Keratinocyte (primary cell): ENCODE measurements around the gene GRM4. TPM values are rescaled to one million over a fixed set of nuclear protein-coding genes. Genes with fewer than 3 reads are reported as not detected.

Source experiments
- DNase-seq: peaks from one replicate; pipeline ENCODE4 v3.0.0-alpha.2; 2011; ENCODE audit warnings: low read depth, missing footprints, low spot score
- FAIRE-seq: peaks from 2 replicates; lab custom pipeline; 2011; peaks lifted over from hg19 to GRCh38; lab: Jason Lieb, UNC
- H2AFZ ChIP-seq: 2 replicates; pipeline ENCODE4 v1.6.0; 2012; ENCODE audit warnings: low read length, control low read depth, inconsistent platforms; ENCODE audit not compliant: control insufficient read depth
- H3K27ac ChIP-seq: 2 replicates; pipeline ENCODE4 v1.5.1; 2011; ENCODE audit warnings: low read length; ENCODE audit not compliant: control insufficient read depth, insufficient read depth
- H3K27me3 ChIP-seq: 3 replicates; pipeline ENCODE4 v1.6.0; 2011; ENCODE audit warnings: low read length; ENCODE audit not compliant: control insufficient read depth, insufficient read depth; ENCODE audit errors: extremely low read depth
- H3K36me3 ChIP-seq, 2 experiments: 2 replicates in 1 of 2; 3 replicates in 1 of 2; pipeline ENCODE4 v1.5.1; 2011; ENCODE audit warnings: low read length in 2 of 2, mild to moderate bottlenecking in 1 of 2; ENCODE audit not compliant: control insufficient read depth in 2 of 2, insufficient read depth in 2 of 2; ENCODE audit errors: extremely low read depth in 1 of 2
- H3K4me1 ChIP-seq: 3 replicates; pipeline ENCODE4 v1.5.1; 2011; ENCODE audit warnings: low read length; ENCODE audit not compliant: control insufficient read depth, insufficient read depth; ENCODE audit errors: extremely low read depth
- H3K4me2 ChIP-seq: 3 replicates; pipeline ENCODE4 v1.6.0; 2011; ENCODE audit warnings: low read depth, low read length; ENCODE audit not compliant: control insufficient read depth, insufficient read depth; ENCODE audit errors: extremely low read depth
- H3K4me3 ChIP-seq, 3 experiments: fragments of 200-600 bp in 1 of 3; sonication (generic) in 1 of 3; 2 replicates in 2 of 3; 3 replicates in 1 of 3; pipeline ENCODE4 v1.5.1; 2011 to 2016; ENCODE audit warnings: low read length in 3 of 3, mild to moderate bottlenecking in 3 of 3, control low read depth in 2 of 3, inconsistent platforms in 1 of 3, low read depth in 1 of 3, mixed read lengths in 1 of 3, mixed run types in 1 of 3, moderate library complexity in 1 of 3; ENCODE audit not compliant: control insufficient read depth in 2 of 3, insufficient read depth in 2 of 3; ENCODE audit errors: extremely low read depth in 1 of 3
- H3K79me2 ChIP-seq: 2 replicates; pipeline ENCODE4 v1.6.0; 2012; ENCODE audit warnings: low read length; ENCODE audit not compliant: control insufficient read depth, insufficient read depth
- H3K9ac ChIP-seq: 3 replicates; pipeline ENCODE4 v1.6.0; 2011; ENCODE audit warnings: low read length; ENCODE audit not compliant: control insufficient read depth, insufficient read depth; ENCODE audit errors: extremely low read depth
- H3K9me1 ChIP-seq: 3 replicates; pipeline ENCODE4 v1.6.0; 2011; ENCODE audit warnings: low read length; ENCODE audit not compliant: control insufficient read depth, insufficient read depth; ENCODE audit errors: extremely low read depth
- H3K9me3 ChIP-seq: 2 replicates; pipeline ENCODE4 v1.5.1; 2012; ENCODE audit warnings: low read depth, low read length; ENCODE audit not compliant: control insufficient read depth
- H4K20me1 ChIP-seq: 3 replicates; pipeline ENCODE4 v1.6.0; 2011; ENCODE audit warnings: low read length; ENCODE audit not compliant: control insufficient read depth, insufficient read depth; ENCODE audit errors: extremely low read depth
- EZH2 ChIP-seq: IDR thresholded peaks from one replicate; pipeline ENCODE4 v1.6.1; 2012; ENCODE audit warnings: inconsistent platforms, mild to moderate bottlenecking, low read length, moderate library complexity
- dilution Hi-C: fragments of 300-500 bp; cut with MboI; formaldehyde crosslinking; loops from one replicate; pipeline ENCODE4 v1.7.0; 2020; ENCODE audit warnings: low sequenced_read_pairs; ENCODE audit not compliant: extremely low pct_ligation_motif_present
- polyA plus RNA-seq, 5 experiments: library from polyadenylated mRNA; depleted of rRNA in 3 of 5; stranded (reverse) in 3 of 5; stranded (forward) in 1 of 5; unstranded in 1 of 5; fragments of >200 nt; gene quantifications; 1 replicate in 1 of 5; 2 replicates in 3 of 5; 3 replicates in 1 of 5; pipeline versions ENCODE4 v1.2.1 to v1.2.3, GENCODE V29; 2011 to 2012; ENCODE audit warnings: missing spikeins in 2 of 5, low read depth in 1 of 5, low replicate concordance in 1 of 5
- TF ChIP-seq, protein P1 (sequence below), 3 experiments: IDR thresholded peaks in 1 of 3; conservative IDR thresholded peaks in 1 of 3; optimal IDR thresholded peaks in 1 of 3; 2 replicates in 2 of 3; 3 replicates in 1 of 3; pipeline versions ENCODE3 to v1.5.1; 2011; ENCODE audit warnings: low read length in 3 of 3, mild to moderate bottlenecking in 3 of 3, moderate library complexity in 2 of 3, control low read depth in 1 of 3, inconsistent platforms in 1 of 3; ENCODE audit not compliant: insufficient read depth in 2 of 3; ENCODE audit errors: extremely low read depth in 1 of 3

The GRM4 gene
- polyA plus RNA-seq, 1 donor (not counting 4 experiments of a cell fraction or from before 2014, with no cell fraction given): not detected

DNA sequence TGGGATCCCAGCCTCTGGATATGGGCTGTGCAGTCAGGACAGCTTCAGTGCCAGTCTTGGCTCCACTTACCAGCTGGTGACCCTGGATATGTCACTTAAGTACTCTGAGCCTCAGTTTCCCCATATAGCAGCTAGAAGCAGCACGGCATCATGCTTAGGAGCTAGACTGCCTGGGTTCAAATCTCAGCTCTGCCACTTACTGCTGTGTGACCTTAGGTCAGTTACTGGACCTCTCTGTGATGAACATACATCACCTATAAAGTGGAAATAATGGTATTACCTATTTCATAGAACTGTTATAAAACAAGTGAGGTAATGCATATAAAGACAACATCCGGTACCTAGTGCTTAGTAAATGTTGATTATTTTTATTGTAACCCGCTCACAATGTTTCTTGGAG is 83.7 kb downstream of the GRM4 start:
- H3K27ac ChIP-seq: no peak overlapping the region
- H3K27me3 ChIP-seq: peaks cover 52% of the 10 kb centered on the region
- no peak for DNase-seq
- H3K79me2 ChIP-seq: no peaks in the 10 kb centered on the region
- no peaks in the 10 kb centered on the region for H3K9me3 ChIP-seq
- H4K20me1 ChIP-seq: no peaks in the 10 kb centered on the region
- TF ChIP-seq EZH2: no peak
- TF ChIP-seq, protein P1, sequence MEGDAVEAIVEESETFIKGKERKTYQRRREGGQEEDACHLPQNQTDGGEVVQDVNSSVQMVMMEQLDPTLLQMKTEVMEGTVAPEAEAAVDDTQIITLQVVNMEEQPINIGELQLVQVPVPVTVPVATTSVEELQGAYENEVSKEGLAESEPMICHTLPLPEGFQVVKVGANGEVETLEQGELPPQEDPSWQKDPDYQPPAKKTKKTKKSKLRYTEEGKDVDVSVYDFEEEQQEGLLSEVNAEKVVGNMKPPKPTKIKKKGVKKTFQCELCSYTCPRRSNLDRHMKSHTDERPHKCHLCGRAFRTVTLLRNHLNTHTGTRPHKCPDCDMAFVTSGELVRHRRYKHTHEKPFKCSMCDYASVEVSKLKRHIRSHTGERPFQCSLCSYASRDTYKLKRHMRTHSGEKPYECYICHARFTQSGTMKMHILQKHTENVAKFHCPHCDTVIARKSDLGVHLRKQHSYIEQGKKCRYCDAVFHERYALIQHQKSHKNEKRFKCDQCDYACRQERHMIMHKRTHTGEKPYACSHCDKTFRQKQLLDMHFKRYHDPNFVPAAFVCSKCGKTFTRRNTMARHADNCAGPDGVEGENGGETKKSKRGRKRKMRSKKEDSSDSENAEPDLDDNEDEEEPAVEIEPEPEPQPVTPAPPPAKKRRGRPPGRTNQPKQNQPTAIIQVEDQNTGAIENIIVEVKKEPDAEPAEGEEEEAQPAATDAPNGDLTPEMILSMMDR (optimal IDR thresholded peaks at IDR 0.05 in 1 of 3, IDR thresholded peaks at IDR 0.05 in 1 of 3, conservative IDR thresholded peaks at IDR 0.05 in 1 of 3; ENCODE audit: extremely low read depth in 1 of 3, insufficient read depth in 2 of 3, low read length in 3 of 3): no peak
- H3K9ac ChIP-seq: no peak overlapping the region
- no peak overlapping the region for H2AFZ ChIP-seq
- peaks cover 7% of the 10 kb centered on the region for H3K4me1 ChIP-seq
- no peak for FAIRE-seq
- H3K36me3 ChIP-seq: no peaks in the 10 kb centered on the region
- H3K4me3 ChIP-seq: no peak overlapping the region
- dilution Hi-C loops: no loop called here
- H3K4me2 ChIP-seq: no peak overlapping the region
- H3K9me1 ChIP-seq: no peaks in the 10 kb centered on the region

- Histone ChIP-seq H3K36me3 (no peaks in the 10 kb centered on the region), H2AFZ (no peak overlapping the region), H3K27me3 (peaks cover 45% of the 10 kb centered on the region), H3K79me2 (no peaks in the 10 kb centered on the region), H3K4me3 (no peak overlapping the region), H3K27ac (no peak overlapping the region), H4K20me1 (no peaks in the 10 kb centered on the region), H3K4me2 (no peak overlapping the region), H3K9me1 (no peaks in the 10 kb centered on the region), H3K4me1 (peaks cover 5% of the 10 kb centered on the region), H3K9me3 (no peaks in the 10 kb centered on the region), H3K9ac (no peak overlapping the region)
- DNase-seq: no peak
- TF ChIP-seq EZH2: no peak
- TF ChIP-seq, protein P1 (optimal IDR thresholded peaks at IDR 0.05 in 1 of 3, IDR thresholded peaks at IDR 0.05 in 1 of 3, conservative IDR thresholded peaks at IDR 0.05 in 1 of 3; ENCODE audit: extremely low read depth in 1 of 3, insufficient read depth in 2 of 3, low read length in 3 of 3): no peak
- dilution Hi-C loops: no loop called here
- FAIRE-seq: no peak
Observed at GRCh38 chr6:34061348-34061747, 84.5 kb downstream of the GRM4 start.
